Activated gamma-delta T cell treated with anti-CD3 and anti-CD28 coated beads, Interleukin-2, amount 50 U/mL, for 16 hours (primary cell): ENCODE measurements around the gene LRTM1.

Experiments
- DNase-seq: peaks from one replicate; pipeline ENCODE4 v3.0.0-alpha.2; 2020; ENCODE audit warnings: low read depth

The LRTM1 gene

DNA sequence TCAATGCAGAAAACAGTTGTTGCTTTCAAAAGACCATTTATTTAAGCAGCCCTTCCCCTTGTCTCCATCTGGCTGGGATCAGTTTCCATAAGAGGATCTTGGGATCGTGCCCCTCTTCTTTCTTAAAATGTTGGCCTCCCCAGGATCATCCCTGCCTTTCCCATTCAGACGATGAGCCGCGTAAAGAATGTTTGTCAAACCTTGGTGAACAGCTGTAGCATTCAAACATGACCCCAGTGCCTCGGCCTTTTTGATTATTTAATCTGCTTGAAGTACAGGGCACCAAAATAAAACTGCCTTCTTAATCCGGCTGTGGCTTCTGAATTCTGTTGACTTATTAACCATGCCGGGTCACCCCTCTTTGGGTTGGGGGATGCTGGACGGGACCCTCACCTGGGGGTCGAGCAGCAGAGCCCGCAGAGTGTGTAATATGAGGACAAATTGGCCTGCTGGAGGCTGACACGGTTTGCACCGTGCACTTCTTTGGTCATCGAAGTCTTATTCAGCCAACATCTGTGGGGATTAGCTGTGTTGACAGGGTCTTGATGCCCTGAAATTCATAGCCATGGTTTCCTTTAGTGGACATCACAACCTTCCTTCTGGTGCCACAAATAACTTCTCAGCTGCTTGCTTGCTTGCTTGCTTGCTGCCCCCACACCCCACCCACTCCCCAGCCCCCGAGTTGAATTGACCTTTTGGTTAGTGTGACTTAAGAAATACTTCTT, at the start of gene LRTM1:
TSS of gene LRTM1 (minus strand) at position 14 of the 725 bp plus-strand sequence. CDS start 148 bp downstream, outside the sequence.
- DNase-seq: no peak

GRCh38 chr3:54977439-54977838, 49.6 kb upstream of the LRTM1 start:
- DNase-seq: no peak

DNA sequence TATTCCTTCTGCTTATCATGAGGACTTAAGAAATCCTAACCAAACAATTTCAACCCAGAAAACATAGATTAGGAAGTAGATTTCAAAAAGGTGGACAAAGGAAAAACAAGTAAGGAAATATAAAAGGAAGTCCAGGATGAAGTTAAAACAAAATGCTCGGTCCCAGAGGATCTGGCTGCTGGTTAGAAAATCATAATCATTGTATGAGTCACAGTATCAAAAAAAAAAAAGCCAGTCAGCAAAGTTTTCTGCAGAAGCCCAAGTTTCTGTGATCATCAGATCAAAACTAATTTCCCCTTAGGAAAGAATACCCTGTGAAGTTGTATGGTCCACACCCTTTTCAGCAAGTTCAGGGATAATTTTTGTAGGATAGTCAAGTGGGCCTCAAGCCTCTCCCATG, 43.0 kb upstream of the LRTM1 start:
- DNase-seq: no peak

GRCh38 chr3:54969652-54970051, 41.8 kb upstream of the LRTM1 start:
- no peak for DNase-seq

GRCh38 chr3:54968546-54969172, 40.8 kb upstream of the LRTM1 start:
- no peak for DNase-seq

GRCh38 chr3:54967731-54968161, 39.9 kb upstream of the LRTM1 start:
- no peak for DNase-seq

- no peak for DNase-seq
Observed at GRCh38 chr3:54966979-54967378, 39.1 kb upstream of the LRTM1 start.

DNA sequence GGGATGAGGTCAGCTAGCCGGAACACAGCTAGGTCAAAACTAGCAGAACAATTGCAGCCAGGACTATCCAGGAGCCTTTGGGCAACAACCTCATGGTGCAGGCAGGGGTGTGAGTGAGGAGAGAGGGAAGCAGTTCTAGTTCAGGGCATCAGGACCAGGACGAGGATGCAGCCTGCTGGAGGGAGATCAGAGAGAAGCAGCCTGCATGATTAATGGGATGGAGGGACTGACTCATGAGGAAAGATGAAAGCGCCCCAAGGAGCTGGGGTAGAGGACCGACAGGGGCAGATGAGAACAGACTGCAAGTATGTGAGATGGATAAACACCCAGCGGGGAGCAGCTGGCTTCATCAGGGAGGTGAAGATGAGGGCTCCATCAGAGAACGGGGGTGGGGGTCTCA, 37.9 kb upstream of the LRTM1 start:
- DNase-seq: no peak

- DNase-seq: no peak
Observed at GRCh38 chr3:54964081-54964480, 36.2 kb upstream of the LRTM1 start.

DNA sequence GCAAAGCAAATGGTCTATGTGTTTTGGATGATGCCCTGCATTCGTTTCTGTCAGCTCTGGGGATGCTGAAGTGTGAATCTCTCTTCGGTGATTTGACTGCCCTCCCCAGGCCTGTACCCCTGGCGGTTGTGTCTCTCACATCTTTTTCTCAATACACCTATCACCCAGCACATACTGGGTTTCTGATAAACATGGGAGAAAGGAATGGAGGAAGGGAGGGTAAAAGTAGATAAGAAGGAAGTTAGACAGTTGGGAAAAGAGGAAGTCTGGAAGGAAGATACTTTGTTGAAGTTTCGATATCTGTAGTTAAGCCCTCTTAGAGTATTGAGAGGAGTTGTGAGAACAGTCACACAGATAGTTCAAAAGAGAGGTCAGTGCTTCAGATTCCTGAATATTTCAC, 35.8 kb upstream of the LRTM1 start:
- DNase-seq: no peak

GRCh38 chr3:54962200-54962599, 34.3 kb upstream of the LRTM1 start:
- no peak for DNase-seq

- DNase-seq: no peak
Observed at GRCh38 chr3:54960701-54961100, 32.8 kb upstream of the LRTM1 start.

- no peak for DNase-seq
Observed at GRCh38 chr3:54960082-54960481, 32.2 kb upstream of the LRTM1 start.

DNA sequence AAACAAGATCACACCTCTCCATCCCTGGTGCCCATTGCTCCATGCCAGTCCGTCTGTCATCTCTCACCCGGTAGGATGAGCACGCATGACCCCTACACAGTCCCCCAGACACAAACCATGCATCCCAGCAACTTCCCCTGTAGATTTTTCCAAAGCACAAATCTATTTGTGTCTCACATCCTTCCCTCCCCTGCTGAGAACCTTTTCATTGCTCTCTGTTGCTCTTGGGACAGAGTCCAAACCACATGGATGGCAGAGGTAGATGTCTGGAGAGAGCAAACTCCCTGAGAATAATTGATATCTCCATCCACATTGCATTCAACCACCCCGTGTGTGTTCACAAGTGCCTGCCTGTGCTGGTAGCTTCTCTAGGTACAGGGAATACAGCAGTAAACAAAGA, 29.9 kb upstream of the LRTM1 start:
- DNase-seq: no peak

GRCh38 chr3:54955941-54956340, 28.1 kb upstream of the LRTM1 start:
- DNase-seq: no peak

- DNase-seq: no peak
Observed at GRCh38 chr3:54955496-54955895, 27.6 kb upstream of the LRTM1 start.

DNA sequence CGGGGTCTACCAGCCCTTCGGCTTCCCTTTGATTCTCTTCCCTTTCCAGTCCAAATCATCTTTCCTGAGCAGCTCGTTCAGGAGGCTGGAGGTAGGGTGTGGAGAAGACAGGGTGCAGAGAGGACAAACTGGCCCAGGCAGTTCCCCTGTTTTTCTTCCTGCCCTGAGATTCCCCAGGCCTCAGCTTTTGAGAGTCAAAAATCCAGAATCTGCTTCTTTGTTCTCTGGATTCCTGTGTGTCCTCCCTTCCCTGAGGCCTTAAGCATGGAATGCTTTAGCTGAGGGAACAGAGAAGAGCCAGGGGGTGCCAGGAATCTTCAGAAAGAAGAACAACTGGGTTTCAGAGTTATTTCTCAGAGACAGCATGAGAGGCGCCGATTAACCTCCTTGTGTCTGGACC, 26.7 kb upstream of the LRTM1 start:
- no peak for DNase-seq

- DNase-seq: no peak
Observed at GRCh38 chr3:54954022-54954421, 26.2 kb upstream of the LRTM1 start.

- DNase-seq: no peak
Observed at GRCh38 chr3:54951405-54951804, 23.5 kb upstream of the LRTM1 start.

DNA sequence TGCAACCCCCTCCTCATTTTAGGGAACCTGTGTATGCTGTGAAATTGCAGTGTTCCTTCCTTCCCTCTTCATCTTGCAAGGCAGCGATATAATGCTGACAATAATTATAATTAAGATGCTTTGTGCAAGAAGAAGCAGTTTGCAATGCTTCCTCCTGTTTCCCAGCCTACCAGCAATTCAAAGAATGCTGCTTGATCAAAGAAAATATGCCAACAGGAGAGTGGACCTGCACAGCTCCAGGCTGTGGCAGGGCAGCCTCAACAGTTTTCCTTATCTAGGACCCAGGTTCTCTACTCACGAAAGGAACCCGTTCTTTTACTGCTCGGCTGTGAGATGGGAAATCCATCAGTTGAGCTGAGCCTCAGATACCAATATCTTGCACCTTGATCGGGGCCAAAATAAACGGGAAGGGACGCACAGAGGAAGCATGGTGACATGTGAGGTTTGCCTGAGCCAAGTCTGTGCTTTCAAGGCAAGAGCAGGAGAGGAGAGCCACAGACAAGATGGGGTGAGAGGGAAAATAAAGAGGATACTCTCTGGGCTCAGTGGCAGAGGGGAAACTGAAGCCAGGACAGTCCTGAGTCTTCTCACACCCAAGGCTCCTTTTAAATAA, 22.6 kb upstream of the LRTM1 start:
- DNase-seq: no peak

- no peak for DNase-seq
Observed at GRCh38 chr3:54949491-54950044, 21.7 kb upstream of the LRTM1 start.

DNA sequence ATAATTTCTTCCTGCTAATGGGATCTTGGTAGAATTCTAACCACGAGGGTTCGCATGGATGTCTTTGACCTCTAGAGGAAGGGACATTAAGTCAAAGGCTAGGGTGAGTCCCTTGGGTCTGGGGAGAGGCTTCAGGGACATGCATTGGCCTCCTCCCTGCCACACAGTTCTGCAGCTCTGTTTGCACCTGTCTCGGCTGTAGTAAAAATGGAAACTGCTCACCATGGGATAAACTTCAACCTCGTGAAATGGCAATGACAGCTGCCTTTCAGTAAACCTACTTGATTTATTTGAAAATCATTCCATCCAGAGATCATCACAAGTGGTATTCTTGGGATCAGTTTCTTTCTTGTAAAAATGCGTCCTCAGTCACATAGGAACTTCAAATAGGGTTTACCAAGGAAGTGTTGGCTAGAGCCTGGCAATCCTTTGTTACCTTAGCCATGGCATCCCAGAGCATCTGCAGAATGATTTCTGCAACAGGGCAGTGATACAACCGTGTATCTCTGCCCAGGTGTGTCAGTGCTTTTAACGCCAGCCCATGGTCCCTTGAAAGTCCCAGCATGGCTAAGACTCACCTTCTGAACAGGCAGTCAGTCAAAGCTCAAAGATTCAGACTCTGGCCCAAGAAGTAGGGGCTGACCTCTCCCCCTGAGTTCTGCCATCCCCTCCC, 14.0 kb upstream of the LRTM1 start:
- no peak for DNase-seq

DNA sequence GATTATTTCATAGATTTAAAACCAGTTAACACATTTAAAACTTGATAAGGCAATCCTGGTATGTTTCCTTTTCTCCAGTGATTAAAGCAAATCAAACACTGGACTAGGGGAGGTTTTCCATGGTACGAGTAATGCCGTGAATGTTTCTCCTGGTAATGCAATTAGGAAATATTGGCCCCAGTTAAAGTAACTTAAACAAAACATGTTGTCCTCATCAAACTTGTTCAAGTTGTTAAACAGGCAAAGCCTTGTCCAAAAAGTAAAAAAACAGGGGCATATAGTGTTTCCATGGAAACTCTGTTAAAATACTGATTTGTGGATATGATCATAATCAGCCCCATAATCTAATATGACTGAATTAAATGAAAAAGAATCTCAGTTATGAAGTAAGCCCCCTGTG, 13.1 kb upstream of the LRTM1 start:
- no peak for DNase-seq
